Mesenchymal stem cell (in vitro differentiated cells and primary cell): ENCODE measurements around the gene EP400.
A peak's percentile ranks its signal among the peaks of the same experiment; 100 is the strongest.

Source experiments
- DNase-seq: peaks from one replicate; pipeline ENCODE4 v3.0.0-alpha.2; 2013
- H2AFZ ChIP-seq: one replicate; pipeline ENCODE4 v1.6.1; 2013; ENCODE audit warnings: low read depth, mild to moderate bottlenecking, control low read depth, inconsistent platforms, low read length, moderate library complexity
- H2AK5ac ChIP-seq: 2 replicates; pipeline ENCODE4 v1.6.1; 2013; ENCODE audit warnings: low read length, moderate library complexity, mild to moderate bottlenecking, inconsistent platforms; ENCODE audit not compliant: severe bottlenecking
- H2BK120ac ChIP-seq: one replicate; pipeline ENCODE4 v1.6.1; 2013; ENCODE audit warnings: low read depth, mild to moderate bottlenecking, inconsistent platforms, low read length, moderate library complexity
- H2BK12ac ChIP-seq, 2 experiments: one replicate each; pipeline ENCODE4 v1.6.1; 2013; ENCODE audit warnings: inconsistent platforms in 2 of 2, low read length in 2 of 2, mild to moderate bottlenecking in 2 of 2, moderate library complexity in 2 of 2, control low read depth in 1 of 2
- H2BK15ac ChIP-seq: one replicate; pipeline ENCODE4 v1.6.1; 2013; ENCODE audit warnings: mild to moderate bottlenecking, low read depth, inconsistent platforms; ENCODE audit not compliant: poor library complexity, severe bottlenecking
- H2BK5ac ChIP-seq: 2 replicates; pipeline ENCODE4 v1.6.1; 2013; ENCODE audit warnings: low read depth, mild to moderate bottlenecking, low read length, control low read depth, inconsistent platforms; ENCODE audit not compliant: poor library complexity, severe bottlenecking
- H3K14ac ChIP-seq, 2 experiments: one replicate each; pipeline ENCODE4 v1.6.1; 2013; ENCODE audit warnings: inconsistent platforms in 2 of 2, low read length in 2 of 2, control low read depth in 1 of 2, mild to moderate bottlenecking in 1 of 2, moderate library complexity in 1 of 2
- H3K18ac ChIP-seq, 2 experiments: one replicate each; pipeline ENCODE4 v1.6.1; 2013; ENCODE audit warnings: inconsistent platforms in 2 of 2, low read length in 2 of 2, control low read depth in 1 of 2, low read depth in 1 of 2, mild to moderate bottlenecking in 1 of 2
- H3K23ac ChIP-seq, 2 experiments: one replicate each; pipeline ENCODE4 v1.6.1; 2013; ENCODE audit warnings: inconsistent platforms in 2 of 2, low read length in 2 of 2, mild to moderate bottlenecking in 2 of 2, moderate library complexity in 2 of 2, control low read depth in 1 of 2
- H3K27ac ChIP-seq: 2 replicates; pipeline ENCODE4 v1.5.1; 2013; ENCODE audit warnings: mild to moderate bottlenecking, moderate library complexity, low read length, control low read depth, inconsistent platforms; ENCODE audit not compliant: poor library complexity, severe bottlenecking
- H3K27me3 ChIP-seq, 2 experiments: 2 replicates each; pipeline versions ENCODE4 v1.6.1 to v1.7.0; 2013; ENCODE audit warnings: low read length in 2 of 2, mild to moderate bottlenecking in 2 of 2, moderate library complexity in 2 of 2, control low read depth in 1 of 2, inconsistent platforms in 1 of 2; ENCODE audit not compliant: control insufficient read depth in 1 of 2, insufficient read depth in 1 of 2
- H3K36me3 ChIP-seq, 2 experiments: 2 replicates each; pipeline versions ENCODE4 v1.6.1 to v1.7.0; 2013; ENCODE audit warnings: low read length in 2 of 2, control low read depth in 1 of 2, inconsistent platforms in 1 of 2, low read depth in 1 of 2, mild to moderate bottlenecking in 1 of 2; ENCODE audit not compliant: insufficient read depth in 2 of 2, control insufficient read depth in 1 of 2
- H3K4ac ChIP-seq, 2 experiments: one replicate each; pipeline ENCODE4 v1.6.1; 2013; ENCODE audit warnings: inconsistent platforms in 2 of 2, low read length in 2 of 2, mild to moderate bottlenecking in 2 of 2, moderate library complexity in 2 of 2, control low read depth in 1 of 2, low read depth in 1 of 2
- H3K4me1 ChIP-seq: 2 replicates; pipeline ENCODE4 v1.6.1; 2013; ENCODE audit warnings: low read depth, low read length, control low read depth; ENCODE audit not compliant: control insufficient read depth, insufficient read depth
- H3K4me2 ChIP-seq: 2 replicates; pipeline ENCODE4 v1.6.1; 2013; ENCODE audit warnings: low read length, mild to moderate bottlenecking, inconsistent platforms; ENCODE audit not compliant: poor library complexity, severe bottlenecking
- H3K4me3 ChIP-seq, 2 experiments: 2 replicates each; pipeline versions ENCODE4 v1.5.1 to v1.7.0; 2013; ENCODE audit warnings: low read length in 2 of 2, mild to moderate bottlenecking in 2 of 2, control low read depth in 1 of 2, low read depth in 1 of 2; ENCODE audit not compliant: insufficient read depth in 1 of 2
- H3K79me1 ChIP-seq: replicated peaks from 2 replicates; pipeline ENCODE4 v1.6.1; 2013; ENCODE audit warnings: mild to moderate bottlenecking, control low read depth, low read length, inconsistent platforms; ENCODE audit not compliant: poor library complexity, severe bottlenecking
- H3K9ac ChIP-seq: 2 replicates; pipeline ENCODE4 v1.7.0; 2013; ENCODE audit warnings: mild to moderate bottlenecking, low read length, moderate library complexity
- H3K9me3 ChIP-seq: 2 replicates; pipeline ENCODE4 v1.7.0; 2013; ENCODE audit warnings: mild to moderate bottlenecking, low read length; ENCODE audit not compliant: control insufficient read depth
- H4K8ac ChIP-seq: one replicate; pipeline ENCODE4 v1.6.1; 2013; ENCODE audit warnings: inconsistent platforms, mild to moderate bottlenecking, low read length, moderate library complexity
- H4K91ac ChIP-seq: one replicate; pipeline ENCODE4 v1.6.1; 2013; ENCODE audit warnings: mild to moderate bottlenecking, low read length, inconsistent platforms
- WGBS: methylation state at CpG from one replicate; pipeline ENCODE4 v1.1.7; 2013; ENCODE audit warnings: mixed read lengths; 5-methylcytosine and 5-hydroxymethylcytosine counted together

The EP400 gene

GRCh38 chr12:132116709-132117557 lies 167.2 kb downstream of the EP400 start:
- no peak overlapping the region for H3K4me3 ChIP-seq
- 98% methylated on average over 55 of the region's 58 CpGs for WGBS
- no peaks in the 10 kb centered on the region for H3K4me1 ChIP-seq
- H3K14ac ChIP-seq, result no peak overlapping the region
- H2BK12ac ChIP-seq, result no peak overlapping the region
- H3K4ac ChIP-seq, result no peak overlapping the region
- DNase-seq, result no peak
- H4K91ac ChIP-seq, result no peak overlapping the region
- H3K18ac ChIP-seq, result no peak overlapping the region
- no peak overlapping the region for H2BK15ac ChIP-seq
- no peaks in the 10 kb centered on the region for H3K27me3 ChIP-seq
- H2BK5ac ChIP-seq, result no peak overlapping the region
- no peak overlapping the region for H3K4me2 ChIP-seq
- no peak overlapping the region for H3K9ac ChIP-seq
- H3K23ac ChIP-seq, result no peak overlapping the region
- H2AK5ac ChIP-seq, result no peak overlapping the region
- no peak overlapping the region for H2BK120ac ChIP-seq
- peaks cover 63 to 81% of the 10 kb centered on the region in 2 experiments for H3K36me3 ChIP-seq
- H3K79me1 ChIP-seq, result peaks cover 16% of the 10 kb centered on the region
- H2AFZ ChIP-seq, result no peak overlapping the region
- no peaks in the 10 kb centered on the region for H3K9me3 ChIP-seq
- H4K8ac ChIP-seq, result no peak overlapping the region
- H3K27ac ChIP-seq, result no peak overlapping the region

- H2AFZ ChIP-seq, result no peak overlapping the region
- no peak overlapping the region for H2BK15ac ChIP-seq
- no peak overlapping the region for H4K8ac ChIP-seq
- H3K9me3 ChIP-seq, result no peaks in the 10 kb centered on the region
- H2BK120ac ChIP-seq, result no peak overlapping the region
- H3K79me1 ChIP-seq, result peaks cover 16% of the 10 kb centered on the region
- H3K23ac ChIP-seq, result no peak overlapping the region
- no peak overlapping the region for H4K91ac ChIP-seq
- H3K27me3 ChIP-seq, result no peaks in the 10 kb centered on the region
- H3K36me3 ChIP-seq, result peaks cover 67 to 85% of the 10 kb centered on the region in 2 experiments
- H3K18ac ChIP-seq, result no peak overlapping the region
- no peak overlapping the region for H3K4ac ChIP-seq
- no peak overlapping the region for H3K27ac ChIP-seq
- 95% methylated on average over 10 of the region's 10 CpGs for WGBS
- no peak overlapping the region for H3K4me2 ChIP-seq
- no peak overlapping the region for H3K14ac ChIP-seq
- H2BK12ac ChIP-seq, result no peak overlapping the region
- no peak overlapping the region for H2AK5ac ChIP-seq
- no peak overlapping the region for H3K9ac ChIP-seq
- no peak overlapping the region for H2BK5ac ChIP-seq
- DNase-seq, result peak; percentile 1
- H3K4me3 ChIP-seq, result no peak overlapping the region
- no peaks in the 10 kb centered on the region for H3K4me1 ChIP-seq
These were observed 167.8 kb downstream of the EP400 start for GRCh38 chr12:132117558-132117875.

- H3K79me1 ChIP-seq, result peaks cover 15% of the 10 kb centered on the region
- no peaks in the 10 kb centered on the region for H3K9me3 ChIP-seq
- no peaks in the 10 kb centered on the region for H3K27me3 ChIP-seq
- no peak overlapping the region for H2AFZ ChIP-seq
- no peak for DNase-seq
- H3K4me2 ChIP-seq, result no peak overlapping the region
- H2BK12ac ChIP-seq, result no peak overlapping the region
- no peak overlapping the region for H2BK120ac ChIP-seq
- no peak overlapping the region for H2BK5ac ChIP-seq
- no peak overlapping the region for H4K91ac ChIP-seq
- no peak overlapping the region for H2BK15ac ChIP-seq
- 97% methylated on average over 22 of the region's 22 CpGs for WGBS
- H3K4me3 ChIP-seq, result no peak overlapping the region
- no peak overlapping the region for H3K9ac ChIP-seq
- H3K27ac ChIP-seq, result no peak overlapping the region
- no peak overlapping the region for H3K23ac ChIP-seq
- H2AK5ac ChIP-seq, result no peak overlapping the region
- H3K4ac ChIP-seq, result no peak overlapping the region
- H3K36me3 ChIP-seq, result peaks cover 64 to 86% of the 10 kb centered on the region in 2 experiments
- H3K14ac ChIP-seq, result no peak overlapping the region
- no peak overlapping the region for H4K8ac ChIP-seq
- no peaks in the 10 kb centered on the region for H3K4me1 ChIP-seq
- no peak overlapping the region for H3K18ac ChIP-seq
These were observed 169.1 kb downstream of the EP400 start for GRCh38 chr12:132118876-132119275.

- peaks cover 17% of the 10 kb centered on the region for H3K79me1 ChIP-seq
- H3K27ac ChIP-seq, result no peak overlapping the region
- H3K9me3 ChIP-seq, result no peaks in the 10 kb centered on the region
- no peak overlapping the region for H3K9ac ChIP-seq
- H3K36me3 ChIP-seq, result peaks cover 67 to 86% of the 10 kb centered on the region in 2 experiments
- H2BK15ac ChIP-seq, result no peak overlapping the region
- H2BK12ac ChIP-seq, result no peak overlapping the region
- no peak overlapping the region for H4K91ac ChIP-seq
- no peak overlapping the region for H3K23ac ChIP-seq
- no peak overlapping the region for H3K4me3 ChIP-seq
- no peak overlapping the region for H2AFZ ChIP-seq
- H2BK5ac ChIP-seq, result no peak overlapping the region
- no peak overlapping the region for H3K4ac ChIP-seq
- H3K18ac ChIP-seq, result no peak overlapping the region
- H3K14ac ChIP-seq, result no peak overlapping the region
- 97% methylated on average over 10 of the region's 14 CpGs for WGBS
- H2AK5ac ChIP-seq, result no peak overlapping the region
- no peak overlapping the region for H3K4me2 ChIP-seq
- no peaks in the 10 kb centered on the region for H3K4me1 ChIP-seq
- DNase-seq, result no peak
- H4K8ac ChIP-seq, result no peak overlapping the region
- H3K27me3 ChIP-seq, result no peaks in the 10 kb centered on the region
- H2BK120ac ChIP-seq, result no peak overlapping the region
These were observed 171.5 kb downstream of the EP400 start for GRCh38 chr12:132121283-132121682.
